IMR-90 (cell line): Measurements from ENCODE around the gene NFYC. TPM values are rescaled to one million over a fixed set of nuclear protein-coding genes. Genes with fewer than 3 reads are reported as not detected.

Experiments
- ATAC-seq: fragments of 200-7000 bp; cut with Tn5 transposase; 2 replicates; pipeline ENCODE4 v1.9.1; 2020; ENCODE audit warnings: low read depth, mild to moderate bottlenecking, moderate library complexity
- BruUV-seq: library from RNA; stranded (reverse); fragments of 400-500 nt; replicated peaks from 2 replicates; lab custom pipeline; 2021; lab: Mats Ljungman, UMichigan
- CTCF ChIA-PET: fragments of 300-600 bp; formaldehyde crosslinking; extraction: SDS; loops from one replicate; lab custom pipeline; 2021; ENCODE audit warnings: antibody characterized with exemption; lab: Yijun Ruan, JAX
- POLR2A ChIA-PET: fragments of 300-600 bp; sonication (Branson Sonifier 250); formaldehyde crosslinking; loops from one replicate; lab custom pipeline; 2022; ENCODE audit warnings: antibody characterized with exemption; ENCODE audit not compliant: unreplicated experiment; lab: Charles Lee
- DNase-seq: peaks from one replicate; pipeline ENCODE4 v3.0.0; 2013
- H2AFZ ChIP-seq: replicated peaks from 2 replicates; pipeline ENCODE3; 2013; ENCODE audit warnings: low read length, mild to moderate bottlenecking; ENCODE audit not compliant: poor library complexity
- H2AK5ac ChIP-seq: 2 replicates; pipeline ENCODE4 v1.6.1; 2013; ENCODE audit warnings: low read depth, low read length, inconsistent platforms
- H2AK9ac ChIP-seq: replicated peaks from 2 replicates; pipeline ENCODE3; 2013; ENCODE audit warnings: mild to moderate bottlenecking, low read depth, low read length, moderate library complexity; ENCODE audit not compliant: poor library complexity
- H2BK120ac ChIP-seq: 2 replicates; pipeline ENCODE4 v1.6.1; 2013; ENCODE audit warnings: low read depth, low read length, inconsistent platforms
- H2BK15ac ChIP-seq: 3 replicates; pipeline ENCODE4 v1.6.1; 2013; ENCODE audit warnings: low read depth, low read length, inconsistent platforms
- H2BK20ac ChIP-seq: 2 replicates; pipeline ENCODE4 v1.6.1; 2013; ENCODE audit warnings: low read depth, mild to moderate bottlenecking, inconsistent platforms, low read length, moderate library complexity
- H2BK5ac ChIP-seq: 2 replicates; pipeline ENCODE4 v1.6.1; 2013; ENCODE audit warnings: mild to moderate bottlenecking, low read depth, low read length, inconsistent platforms; ENCODE audit not compliant: poor library complexity, severe bottlenecking
- H3K14ac ChIP-seq: replicated peaks from 2 replicates; pipeline ENCODE4 v1.6.1; 2013; ENCODE audit warnings: low read depth, low read length, inconsistent platforms
- H3K18ac ChIP-seq: 2 replicates; pipeline ENCODE4 v1.6.1; 2013; ENCODE audit warnings: low read depth, low read length, control low read depth
- H3K23ac ChIP-seq: 2 replicates; pipeline ENCODE4 v1.6.1; 2013; ENCODE audit warnings: low read depth, low read length, inconsistent platforms
- H3K27ac ChIP-seq: 2 replicates; pipeline ENCODE4 v1.5.1; 2013; ENCODE audit warnings: mild to moderate bottlenecking, control low read depth, low read length; ENCODE audit not compliant: insufficient read depth
- H3K27me3 ChIP-seq: 2 replicates; pipeline ENCODE4 v1.6.1; 2013; ENCODE audit warnings: low read length; ENCODE audit not compliant: control insufficient read depth, insufficient read depth
- H3K36me3 ChIP-seq: 2 replicates; pipeline ENCODE4 v1.6.1; 2013; ENCODE audit warnings: low read length, mixed read lengths; ENCODE audit not compliant: control insufficient read depth, insufficient read depth
- H3K4ac ChIP-seq: 2 replicates; pipeline ENCODE4 v1.6.1; 2013; ENCODE audit warnings: low read depth, low read length, inconsistent platforms
- H3K4me1 ChIP-seq: 2 replicates; pipeline ENCODE4 v1.6.1; 2013; ENCODE audit warnings: low read length, mixed read lengths; ENCODE audit not compliant: control insufficient read depth, insufficient read depth
- H3K4me2 ChIP-seq: 2 replicates; pipeline ENCODE4 v1.6.1; 2013; ENCODE audit warnings: low read depth, mild to moderate bottlenecking, control low read depth, low read length, moderate library complexity
- H3K4me3 ChIP-seq: 2 replicates; pipeline ENCODE4 v1.5.1; 2013; ENCODE audit warnings: low read depth, mild to moderate bottlenecking, control low read depth, low read length, moderate library complexity; ENCODE audit not compliant: insufficient read depth
- H3K56ac ChIP-seq: 2 replicates; pipeline ENCODE4 v1.6.1; 2013; ENCODE audit warnings: low read length, inconsistent platforms; ENCODE audit not compliant: insufficient read depth; ENCODE audit errors: extremely low read depth
- H3K79me1 ChIP-seq, 2 experiments: 2 replicates each; pipeline ENCODE4 v1.6.1; 2013; ENCODE audit warnings: low read length in 2 of 2, inconsistent platforms in 1 of 2, low read depth in 1 of 2
- H3K9ac ChIP-seq: 2 replicates; pipeline ENCODE4 v1.6.1; 2013; ENCODE audit warnings: low read depth, low read length, control low read depth
- H3K9me1 ChIP-seq: 2 replicates; pipeline ENCODE4 v1.6.1; 2013; ENCODE audit warnings: low read length, inconsistent platforms; ENCODE audit not compliant: insufficient read depth
- H3K9me3 ChIP-seq: 2 replicates; pipeline ENCODE4 v1.6.1; 2013; ENCODE audit warnings: low read length; ENCODE audit not compliant: control insufficient read depth, insufficient read depth
- H4K20me1 ChIP-seq: 2 replicates; pipeline ENCODE4 v1.6.1; 2013; ENCODE audit warnings: low read length, inconsistent platforms; ENCODE audit not compliant: insufficient read depth
- H4K5ac ChIP-seq: 2 replicates; pipeline ENCODE4 v1.6.1; 2013; ENCODE audit warnings: mild to moderate bottlenecking, low read depth, low read length, control low read depth
- H4K8ac ChIP-seq, 2 experiments: 2 replicates each; pipeline ENCODE4 v1.6.1; 2013; ENCODE audit warnings: low read depth in 2 of 2, low read length in 2 of 2, control low read depth in 1 of 2, inconsistent platforms in 1 of 2
- H4K91ac ChIP-seq: 2 replicates; pipeline ENCODE4 v1.6.1; 2013; ENCODE audit warnings: low read depth, low read length, inconsistent platforms; ENCODE audit not compliant: insufficient read depth
- MAFK ChIP-seq: IDR thresholded peaks from 2 replicates; pipeline ENCODE4 v1.6.1; 2012; ENCODE audit warnings: low read depth, low read length, improper control_type of control experiment
- POLR2A ChIP-seq: IDR thresholded peaks from 2 replicates; pipeline ENCODE4 v1.6.1; 2012; ENCODE audit warnings: mild to moderate bottlenecking, low read depth, low read length
- RFX5 ChIP-seq: IDR thresholded peaks from 2 replicates; pipeline ENCODE4 v1.8.0; 2012; ENCODE audit warnings: low read depth, mild to moderate bottlenecking, low read length, moderate library complexity
- WGBS, 2 experiments: methylation state at CpG; one replicate each; pipeline versions ENCODE4 v1.1.5 to v1.1.7; 2013; ENCODE audit warnings: missing lambda C conversion rate in 2 of 2; ENCODE audit not compliant: insufficient read length in 1 of 2; ENCODE audit errors: extremely low coverage in 2 of 2; 5-methylcytosine and 5-hydroxymethylcytosine counted together
- dilution Hi-C: fragments of 300-500 bp; cut with HindIII; formaldehyde crosslinking; loops from one replicate; pipeline ENCODE4 v1.14.3; 2018; ENCODE audit warnings: low sequenced_read_pairs; ENCODE audit not compliant: unreplicated experiment
- in situ Hi-C: fragments of 300-500 bp; cut with MboI; formaldehyde crosslinking; loops from 3 replicates; pipeline ENCODE4 v1.14.3; 2019; ENCODE audit warnings: low sequenced_read_pairs, inconsistent platforms, mixed read lengths
- intact Hi-C: fragments of 100-400 bp; cut with micrococcal nuclease; formaldehyde crosslinking; loops from 2 replicates; pipeline ENCODE4 v1.10.0; 2022
- polyA plus RNA-seq, 3 experiments: library from polyadenylated mRNA; depleted of rRNA; stranded (reverse); fragments of >200 nt; gene quantifications; 2 replicates each; pipeline ENCODE4 v1.2.3, GENCODE V29; 2012; ENCODE audit warnings: low replicate concordance in 1 of 3
- total RNA-seq: library from RNA; depleted of rRNA; stranded (reverse); fragments of >200 nt; gene quantifications from 2 replicates; pipeline ENCODE4 v1.2.3, GENCODE V29; 2012

The NFYC gene
- total and polyA plus RNA-seq, 2 of the 4 experiments (the other 2 are of a cell fraction): 45.2 to 62.2 TPM

- no peak overlapping the region for H3K4ac ChIP-seq
- H3K18ac ChIP-seq: no peak overlapping the region
- ATAC-seq (no peak), DNase-seq (no peak)
- no peak overlapping the region for H3K56ac ChIP-seq
- no peak overlapping the region for H3K14ac ChIP-seq
- no peak overlapping the region for H2AFZ ChIP-seq
- H4K5ac ChIP-seq: no peak overlapping the region
- BruUV-seq: no TSS peak
- H2BK5ac ChIP-seq: no peak overlapping the region
- H4K8ac ChIP-seq: no peak overlapping the region
- no peaks in the 10 kb centered on the region; the same call in 1 of the 2 replicates for H3K9me1 ChIP-seq
- H3K36me3 ChIP-seq: peaks cover 2% of the 10 kb centered on the region; the same call in 1 of the 2 replicates
- no peak overlapping the region for H2BK15ac ChIP-seq
- dilution Hi-C loops: no loop called here
- no peak overlapping the region for H3K4me2 ChIP-seq
- H3K27ac ChIP-seq: no peak overlapping the region
- H3K79me1 ChIP-seq: peaks cover 17 to 20% of the 10 kb centered on the region in 2 experiments; a peak in 3 of 4 replicates
- H3K23ac ChIP-seq: no peak overlapping the region
- no peak overlapping the region for H2BK20ac ChIP-seq
- 100% methylated on average over 3 of the region's 7 CpGs; no CpG with 5 or more reads in 1 of the 2 experiments for WGBS, 2 experiments
- no peak overlapping the region for H2AK9ac ChIP-seq
- no peak overlapping the region for H2AK5ac ChIP-seq
- no peak overlapping the region for H2BK120ac ChIP-seq
- in situ Hi-C loops: no loop called here
- peaks cover 3% of the 10 kb centered on the region; the same call in 1 of the 2 replicates for H4K20me1 ChIP-seq
- ChIA-PET POLR2A (no interaction called here), CTCF (no interaction called here)
- no peak overlapping the region for H3K9ac ChIP-seq
- H3K27me3 ChIP-seq: no peaks in the 10 kb centered on the region
- no peaks in the 10 kb centered on the region; the same call in 1 of the 2 replicates for H3K9me3 ChIP-seq
- no peak overlapping the region for H3K4me3 ChIP-seq
- TF ChIP-seq MAFK: peak; percentile 39
- no peak for TF ChIP-seq POLR2A
- TF ChIP-seq RFX5: no peak
- H4K91ac ChIP-seq: no peak overlapping the region
- no peaks in the 10 kb centered on the region for H3K4me1 ChIP-seq
- intact Hi-C loops: no loop called here
Observed at GRCh38 chr1:40687059-40687458, 4.4 kb upstream of the NFYC start.
